SK-N-SH (cell line): ENCODE results near the gene TRIM66. TPM values are rescaled to one million over a fixed set of nuclear protein-coding genes. Genes with fewer than 3 reads are reported as not detected.

Experiments
- CTCF ChIA-PET: fragments of 300-600, 350-600 bp; formaldehyde crosslinking; extraction: SDS; loops from one replicate; lab custom pipeline; 2021; lab: Yijun Ruan, JAX
- POLR2A ChIA-PET: fragments of 350-600 bp; sonication (Branson Sonifier 250); formaldehyde crosslinking; extraction: SDS; loops from one replicate; lab custom pipeline; 2020; ENCODE audit warnings: antibody characterized with exemption, inconsistent platforms; lab: Yijun Ruan, JAX
- DNase-seq: peaks from one replicate; pipeline ENCODE4 v3.0.0; 2012
- H2AFZ ChIP-seq: fragments of 200-600 bp; sonication (generic); 2 replicates; pipeline ENCODE4 v1.8.1; 2016; ENCODE audit warnings: antibody characterized with exemption, mild to moderate bottlenecking, low read depth
- H3F3A ChIP-seq: fragments of 200-600 bp; sonication (generic); replicated peaks from 2 replicates; pipeline ENCODE3; 2016; ENCODE audit warnings: antibody characterized with exemption, mild to moderate bottlenecking; ENCODE audit not compliant: insufficient read depth
- H3K27ac ChIP-seq, 2 experiments: fragments of 200-500 bp in 1 of 2; fragments of 200-600 bp in 1 of 2; sonication (Bioruptor generic) in 1 of 2; sonication (generic), shearing (Covaris generic) in 1 of 2; 2 replicates each; pipeline versions ENCODE4 v1.5.1 to v1.6.1; 2014 to 2016; ENCODE audit warnings: low read depth in 2 of 2, inconsistent platforms in 1 of 2, low read length in 1 of 2, mild to moderate bottlenecking in 1 of 2, mixed read lengths in 1 of 2
- H3K27me3 ChIP-seq: fragments of 200-600 bp; sonication (generic), shearing (Covaris generic); 2 replicates; pipeline ENCODE4 v1.6.1; 2016; ENCODE audit warnings: mixed run types; ENCODE audit not compliant: insufficient read depth
- H3K36me3 ChIP-seq, 2 experiments: fragments of 200-500 bp in 1 of 2; fragments of 200-600 bp in 1 of 2; sonication (Bioruptor generic) in 1 of 2; sonication (generic) in 1 of 2; replicated peaks in 1 of 2; 2 replicates each; pipeline versions ENCODE3 to v1.5.1; 2014 to 2016; ENCODE audit warnings: low read length in 1 of 2, mild to moderate bottlenecking in 1 of 2; ENCODE audit not compliant: insufficient read depth in 2 of 2, control insufficient read depth in 1 of 2
- H3K4me1 ChIP-seq, 2 experiments: fragments of 200-500 bp in 1 of 2; fragments of 200-600 bp in 1 of 2; sonication (Bioruptor generic) in 1 of 2; sonication (generic), shearing (Covaris generic) in 1 of 2; 2 replicates each; pipeline versions ENCODE4 v1.5.1 to v1.6.1; 2014 to 2016; ENCODE audit warnings: low read depth in 1 of 2, low read length in 1 of 2, mixed run types in 1 of 2; ENCODE audit not compliant: insufficient read depth in 2 of 2, control insufficient read depth in 1 of 2
- H3K4me2 ChIP-seq: fragments of 200-600 bp; sonication (generic), shearing (Covaris generic); 2 replicates; pipeline ENCODE4 v1.6.1; 2017; ENCODE audit warnings: mixed run types
- H3K4me3 ChIP-seq, 2 experiments: fragments of 200-500 bp in 1 of 2; fragments of 200-600 bp in 1 of 2; sonication (Bioruptor generic) in 1 of 2; sonication (generic), shearing (Covaris generic) in 1 of 2; 2 replicates each; pipeline versions ENCODE4 v1.5.1 to v1.8.1; 2014 to 2016; ENCODE audit warnings: low read depth in 2 of 2, inconsistent platforms in 1 of 2, low read length in 1 of 2, mild to moderate bottlenecking in 1 of 2, mixed read lengths in 1 of 2, moderate library complexity in 1 of 2
- H3K79me2 ChIP-seq: fragments of 200-600 bp; sonication (generic); 2 replicates; pipeline ENCODE4 v1.8.1; 2017; ENCODE audit warnings: mild to moderate bottlenecking; ENCODE audit not compliant: insufficient read depth
- H3K9ac ChIP-seq: fragments of 200-600 bp; sonication (generic); 2 replicates; pipeline ENCODE4 v1.6.1; 2017; ENCODE audit warnings: mixed run types
- H3K9me2 ChIP-seq: fragments of 200-600 bp; sonication (generic); 2 replicates; pipeline ENCODE4 v1.6.1; 2017; ENCODE audit warnings: mixed run types
- H3K9me3 ChIP-seq: fragments of 200-600 bp; sonication (generic); 2 replicates; pipeline ENCODE4 v1.6.1; 2017; ENCODE audit warnings: mixed run types, mild to moderate bottlenecking, moderate library complexity
- H4K20me1 ChIP-seq: fragments of 200-600 bp; sonication (generic); 2 replicates; pipeline ENCODE4 v1.6.1; 2017; ENCODE audit warnings: mild to moderate bottlenecking, mixed run types; ENCODE audit not compliant: insufficient read depth
- EP300 ChIP-seq, 2 experiments: IDR thresholded peaks; 2 replicates each; pipeline versions ENCODE4 v1.4.0 to v1.6.1; 2012; ENCODE audit warnings: borderline replicate concordance in 1 of 2, low read depth in 1 of 2, low read length in 1 of 2
- EZH2phosphoT487 ChIP-seq: fragments of 200-600 bp; sonication (generic); IDR thresholded peaks from 2 replicates; pipeline ENCODE4 v1.6.1; 2017; ENCODE audit warnings: low read depth, mixed run types, mild to moderate bottlenecking, antibody characterized with exemption, moderate library complexity, borderline replicate concordance
- FOSL2 ChIP-seq: IDR thresholded peaks from 2 replicates; pipeline ENCODE4 v1.4.0; 2012; ENCODE audit warnings: low read depth, mild to moderate bottlenecking, moderate library complexity, borderline replicate concordance
- FOXJ3 ChIP-seq: sonication (generic); formaldehyde crosslinking; IDR thresholded peaks from 2 replicates; pipeline ENCODE4 v1.5.1; 2020; ENCODE audit warnings: mild to moderate bottlenecking, missing genetic modification reagents
- GABPA ChIP-seq: IDR thresholded peaks from 2 replicates; pipeline ENCODE4 v1.4.0; 2012; ENCODE audit warnings: low read depth, mild to moderate bottlenecking
- GATA2 ChIP-seq: sonication (generic); formaldehyde crosslinking; IDR thresholded peaks from 2 replicates; pipeline ENCODE4 v1.5.0; 2020; ENCODE audit warnings: mild to moderate bottlenecking, missing genetic modification reagents
- JUND ChIP-seq: IDR thresholded peaks from 2 replicates; pipeline ENCODE4 v1.4.0; 2012
- MEF2A ChIP-seq: IDR thresholded peaks from 2 replicates; pipeline ENCODE4 v1.4.0; 2012; ENCODE audit warnings: low read depth, borderline replicate concordance
- MXI1 ChIP-seq: IDR thresholded peaks from 2 replicates; pipeline ENCODE4 v1.6.1; 2012; ENCODE audit warnings: mild to moderate bottlenecking, low read depth, low read length, improper control_type of control experiment
- NFIC ChIP-seq: IDR thresholded peaks from 2 replicates; pipeline ENCODE4 v1.4.0; 2012; ENCODE audit warnings: borderline replicate concordance
- NRF1 ChIP-seq: IDR thresholded peaks from 2 replicates; pipeline ENCODE4 v1.6.1; 2012; ENCODE audit warnings: low read depth, mild to moderate bottlenecking, low read length
- POLR2AphosphoS5 ChIP-seq: IDR thresholded peaks from 2 replicates; pipeline ENCODE4 v1.6.1; 2012; ENCODE audit warnings: low read depth, low read length
- RXRA ChIP-seq: IDR thresholded peaks from 2 replicates; pipeline ENCODE4 v1.4.0; 2012; ENCODE audit warnings: low read depth, mild to moderate bottlenecking, borderline replicate concordance
- SIN3A ChIP-seq: IDR thresholded peaks from 2 replicates; pipeline ENCODE4 v1.6.1; 2012; ENCODE audit warnings: low read depth, mild to moderate bottlenecking, low read length, moderate library complexity, borderline replicate concordance
- TAF1 ChIP-seq: IDR thresholded peaks from 2 replicates; pipeline ENCODE4 v1.6.1; 2012; ENCODE audit warnings: low read depth, mild to moderate bottlenecking, low read length, moderate library complexity, borderline replicate concordance
- WGBS: methylation state at CpG from one replicate; pipeline ENCODE4 v1.1.6; 2017; ENCODE audit warnings: low lambda C conversion rate; 5-methylcytosine and 5-hydroxymethylcytosine counted together
- polyA plus RNA-seq, 3 experiments: library from polyadenylated mRNA; depleted of rRNA; stranded (reverse); fragments of >200 nt; gene quantifications; 2 replicates each; pipeline ENCODE4 v1.2.3, GENCODE V29; 2012
- TF ChIP-seq, protein P1 (sequence below): IDR thresholded peaks from 2 replicates; pipeline ENCODE4; 2012
- TF ChIP-seq, protein P2 (sequence below): IDR thresholded peaks from 2 replicates; pipeline ENCODE4 v1.4.0; 2012; ENCODE audit warnings: low read depth, borderline replicate concordance

Gene TRIM66
- polyA plus RNA-seq, 1 of the 3 experiments (the other 2 are of a cell fraction), result 6.4 TPM

DNA sequence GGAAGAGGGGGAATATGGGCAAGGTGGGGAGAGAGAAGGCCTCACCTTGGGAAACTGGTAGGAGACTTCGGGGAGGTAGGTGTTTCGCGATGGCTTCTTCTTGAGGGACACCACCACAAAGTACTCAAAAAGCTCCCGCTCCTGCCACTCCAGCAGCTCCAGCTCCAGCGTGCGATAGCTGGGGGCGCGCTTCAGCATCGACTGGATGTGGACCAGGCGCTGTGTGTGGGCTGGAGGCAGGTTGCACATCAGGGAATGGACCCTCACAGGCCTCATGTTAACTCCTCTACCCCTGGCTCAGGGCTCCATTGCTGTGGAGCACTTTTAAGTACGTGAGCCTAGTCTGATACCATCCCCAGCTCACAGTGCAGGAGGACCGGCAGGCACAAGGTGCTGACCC lies 30.0 kb upstream of the TRIM66 start:
- no peaks in the 10 kb centered on the region for H3K9me3 ChIP-seq
- H3K9me2 ChIP-seq, result no peaks in the 10 kb centered on the region
- H3K4me2 ChIP-seq, result no peak overlapping the region
- no peak overlapping the region for H3K4me3 ChIP-seq
- ChIA-PET POLR2A (no interaction called here), CTCF (no interaction called here)
- TF ChIP-seq MXI1 (no peak), GATA2 (CRISPR knock-in tag) (no peak), TAF1 (no peak), SIN3A (no peak), EP300 (IDR thresholded peaks at IDR 0.05; ENCODE audit: borderline replicate concordance in 1 of 2, low read depth in 1 of 2, low read length in 1 of 2) (no peak), RXRA (no peak)
- no peak overlapping the region for H3K27ac ChIP-seq
- H3K27me3 ChIP-seq, result no peaks in the 10 kb centered on the region
- H2AFZ ChIP-seq, result no peak overlapping the region
- peaks cover 1% of the 10 kb centered on the region for H3F3A ChIP-seq
- WGBS, result 95% methylated on average over 10 of the region's 12 CpGs
- H3K79me2 ChIP-seq, result peaks cover 27% of the 10 kb centered on the region
- H4K20me1 ChIP-seq, result no peaks in the 10 kb centered on the region
- H3K36me3 ChIP-seq, result peaks cover 35% of the 10 kb centered on the region in 2 experiments
- H3K9ac ChIP-seq, result no peak overlapping the region
- no peak for DNase-seq
- H3K4me1 ChIP-seq, result peaks cover 16 to 28% of the 10 kb centered on the region in 2 experiments; a peak in 3 of 4 replicates

DNA sequence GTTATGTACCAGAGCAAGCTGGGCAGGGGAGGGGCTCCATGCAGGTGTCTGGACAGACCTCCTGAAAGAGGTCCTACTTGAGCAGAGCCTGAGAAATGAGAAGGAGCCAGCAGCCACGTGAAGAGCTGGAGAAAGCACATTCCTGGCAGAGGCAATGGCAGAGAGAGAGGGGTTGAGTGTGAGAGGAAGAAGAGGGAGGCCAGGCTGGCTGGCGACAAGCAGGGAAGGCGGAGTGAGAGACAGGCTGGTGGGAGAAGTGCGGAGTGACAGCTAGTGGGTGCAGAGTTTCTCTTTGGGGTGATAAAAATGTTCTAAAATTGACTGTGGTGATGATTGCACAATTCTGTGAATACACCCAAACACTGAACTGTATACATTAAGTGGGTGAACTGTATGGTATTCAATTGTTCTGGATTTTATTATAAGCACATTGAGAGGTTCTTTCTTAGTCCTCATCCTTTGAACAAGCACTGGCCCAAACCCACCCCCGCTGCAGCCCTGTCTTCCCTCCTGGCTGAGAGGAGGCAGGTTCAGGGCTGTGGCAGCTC lies 29.5 kb upstream of the TRIM66 start:
- no peaks in the 10 kb centered on the region for H4K20me1 ChIP-seq

More for the DNA sequence above, 29.5 kb upstream of the TRIM66 start:
- H3K79me2 ChIP-seq, result peaks cover 21% of the 10 kb centered on the region
- no peaks in the 10 kb centered on the region for H3K9me2 ChIP-seq
- H3K27ac ChIP-seq, result no peak overlapping the region
- H3K9me3 ChIP-seq, result no peaks in the 10 kb centered on the region
- POLR2A ChIA-PET, result no interaction called here
- no peak overlapping the region for H3K9ac ChIP-seq
- no peak overlapping the region for H2AFZ ChIP-seq
- no peak for DNase-seq
- no peak overlapping the region for H3K4me3 ChIP-seq
- no peak for TF ChIP-seq FOXJ3 (CRISPR knock-in tag)
- TF ChIP-seq, protein P1, sequence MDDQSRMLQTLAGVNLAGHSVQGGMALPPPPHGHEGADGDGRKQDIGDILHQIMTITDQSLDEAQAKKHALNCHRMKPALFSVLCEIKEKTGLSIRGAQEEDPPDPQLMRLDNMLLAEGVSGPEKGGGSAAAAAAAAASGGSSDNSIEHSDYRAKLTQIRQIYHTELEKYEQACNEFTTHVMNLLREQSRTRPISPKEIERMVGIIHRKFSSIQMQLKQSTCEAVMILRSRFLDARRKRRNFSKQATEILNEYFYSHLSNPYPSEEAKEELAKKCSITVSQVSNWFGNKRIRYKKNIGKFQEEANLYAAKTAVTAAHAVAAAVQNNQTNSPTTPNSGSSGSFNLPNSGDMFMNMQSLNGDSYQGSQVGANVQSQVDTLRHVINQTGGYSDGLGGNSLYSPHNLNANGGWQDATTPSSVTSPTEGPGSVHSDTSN, result no peak
- TF ChIP-seq JUND, result no peak
- no peak for TF ChIP-seq EP300 (IDR thresholded peaks at IDR 0.05; ENCODE audit: borderline replicate concordance in 1 of 2, low read depth in 1 of 2, low read length in 1 of 2)
- no peak for TF ChIP-seq MXI1
- no peak for TF ChIP-seq SIN3A
- no peak for TF ChIP-seq NFIC
- no peak for TF ChIP-seq GABPA
- TF ChIP-seq EZH2phosphoT487, result no peak
- TF ChIP-seq, protein P2, sequence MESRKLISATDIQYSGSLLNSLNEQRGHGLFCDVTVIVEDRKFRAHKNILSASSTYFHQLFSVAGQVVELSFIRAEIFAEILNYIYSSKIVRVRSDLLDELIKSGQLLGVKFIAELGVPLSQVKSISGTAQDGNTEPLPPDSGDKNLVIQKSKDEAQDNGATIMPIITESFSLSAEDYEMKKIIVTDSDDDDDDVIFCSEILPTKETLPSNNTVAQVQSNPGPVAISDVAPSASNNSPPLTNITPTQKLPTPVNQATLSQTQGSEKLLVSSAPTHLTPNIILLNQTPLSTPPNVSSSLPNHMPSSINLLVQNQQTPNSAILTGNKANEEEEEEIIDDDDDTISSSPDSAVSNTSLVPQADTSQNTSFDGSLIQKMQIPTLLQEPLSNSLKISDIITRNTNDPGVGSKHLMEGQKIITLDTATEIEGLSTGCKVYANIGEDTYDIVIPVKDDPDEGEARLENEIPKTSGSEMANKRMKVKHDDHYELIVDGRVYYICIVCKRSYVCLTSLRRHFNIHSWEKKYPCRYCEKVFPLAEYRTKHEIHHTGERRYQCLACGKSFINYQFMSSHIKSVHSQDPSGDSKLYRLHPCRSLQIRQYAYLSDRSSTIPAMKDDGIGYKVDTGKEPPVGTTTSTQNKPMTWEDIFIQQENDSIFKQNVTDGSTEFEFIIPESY, result no peak
- TF ChIP-seq POLR2AphosphoS5, result no peak
- TF ChIP-seq MEF2A, result no peak
- no peak for TF ChIP-seq FOSL2
- no peak for TF ChIP-seq NRF1
- H3K27me3 ChIP-seq, result no peaks in the 10 kb centered on the region
- CTCF ChIA-PET, result no interaction called here
- H3F3A ChIP-seq, result no peaks in the 10 kb centered on the region
- H3K4me2 ChIP-seq, result no peak overlapping the region
- H3K4me1 ChIP-seq, result peaks cover 10 to 28% of the 10 kb centered on the region in 2 experiments; a peak in 2 of 4 replicates
- WGBS, result 91% methylated on average over 5 of the region's 5 CpGs
- H3K36me3 ChIP-seq, result peaks cover 34 to 35% of the 10 kb centered on the region in 2 experiments
